DND-41 (cell line): ENCODE measurements around the gene RPUSD3.

Experiments used
- EZH2 ChIP-seq: IDR thresholded peaks from 3 replicates; pipeline ENCODE4 v1.6.1; 2012; ENCODE audit warnings: borderline replicate concordance, low read depth, mild to moderate bottlenecking, moderate library complexity, low read length, inconsistent platforms; ENCODE audit not compliant: severe bottlenecking
- TF ChIP-seq, protein P1 (sequence below): IDR thresholded peaks from 2 replicates; pipeline ENCODE4 v1.5.1; 2012; ENCODE audit warnings: borderline replicate concordance, low read length, moderate library complexity, mild to moderate bottlenecking; ENCODE audit not compliant: poor library complexity, severe bottlenecking; ENCODE audit errors: extremely low read depth

- no peak for TF ChIP-seq EZH2
- TF ChIP-seq, protein P1, sequence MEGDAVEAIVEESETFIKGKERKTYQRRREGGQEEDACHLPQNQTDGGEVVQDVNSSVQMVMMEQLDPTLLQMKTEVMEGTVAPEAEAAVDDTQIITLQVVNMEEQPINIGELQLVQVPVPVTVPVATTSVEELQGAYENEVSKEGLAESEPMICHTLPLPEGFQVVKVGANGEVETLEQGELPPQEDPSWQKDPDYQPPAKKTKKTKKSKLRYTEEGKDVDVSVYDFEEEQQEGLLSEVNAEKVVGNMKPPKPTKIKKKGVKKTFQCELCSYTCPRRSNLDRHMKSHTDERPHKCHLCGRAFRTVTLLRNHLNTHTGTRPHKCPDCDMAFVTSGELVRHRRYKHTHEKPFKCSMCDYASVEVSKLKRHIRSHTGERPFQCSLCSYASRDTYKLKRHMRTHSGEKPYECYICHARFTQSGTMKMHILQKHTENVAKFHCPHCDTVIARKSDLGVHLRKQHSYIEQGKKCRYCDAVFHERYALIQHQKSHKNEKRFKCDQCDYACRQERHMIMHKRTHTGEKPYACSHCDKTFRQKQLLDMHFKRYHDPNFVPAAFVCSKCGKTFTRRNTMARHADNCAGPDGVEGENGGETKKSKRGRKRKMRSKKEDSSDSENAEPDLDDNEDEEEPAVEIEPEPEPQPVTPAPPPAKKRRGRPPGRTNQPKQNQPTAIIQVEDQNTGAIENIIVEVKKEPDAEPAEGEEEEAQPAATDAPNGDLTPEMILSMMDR: no peak
These were observed 17.4 kb upstream of the RPUSD3 start for GRCh38 chr3:9861201-9861600.
